K562 (cell line): ENCODE measurements around the gene HOXB8. TPM values are rescaled to one million over a fixed set of nuclear protein-coding genes. Genes with fewer than 3 reads are reported as not detected.
A peak's percentile ranks its signal among the peaks of the same experiment; 100 is the strongest.

Source experiments
- CAMTA2 ChIP-seq: fragments of 250-450 bp; sonication (Bioruptor Pico); conservative IDR thresholded peaks from 2 replicates; pipeline ENCODE4 v1.5.1; 2022
- CBX2 ChIP-seq: fragments of 200-600 bp; sonication (generic); IDR thresholded peaks from one replicate; pipeline ENCODE4 v1.6.1; 2012; ENCODE audit warnings: mild to moderate bottlenecking, low read length, inconsistent platforms; ENCODE audit not compliant: insufficient read depth, poor library complexity, severe bottlenecking
- CHD2 ChIP-seq: IDR thresholded peaks from 2 replicates; pipeline ENCODE4 v1.6.1; 2011; ENCODE audit warnings: low read depth, low read length
- CREB1 ChIP-seq, 2 experiments: sonication (generic) in 1 of 2; formaldehyde crosslinking in 1 of 2; IDR thresholded peaks; 2 replicates each; pipeline versions ENCODE4 v1.6.1 to v1.8.0; 2012 to 2022; ENCODE audit warnings: inconsistent platforms in 1 of 2, mild to moderate bottlenecking in 1 of 2, missing genetic modification reagents in 1 of 2, moderate library complexity in 1 of 2
- DDX20 ChIP-seq: fragments of 450-650 bp; IDR thresholded peaks from 2 replicates; pipeline ENCODE4 v1.6.1; 2016; ENCODE audit warnings: missing genetic modification characterization, low read depth, mild to moderate bottlenecking, missing compliant biosample characterization, moderate library complexity
- GATAD2A ChIP-seq: fragments of 450-650 bp; IDR thresholded peaks from 2 replicates; pipeline ENCODE4 v1.6.1; 2017
- HDAC6 ChIP-seq: IDR thresholded peaks from 2 replicates; pipeline ENCODE4 v1.6.1; 2012; ENCODE audit warnings: low read depth, mild to moderate bottlenecking, control low read depth, inconsistent platforms, low read length, moderate library complexity
- LEF1 ChIP-seq: fragments of 450-650 bp; IDR thresholded peaks from 2 replicates; pipeline ENCODE4 v1.6.1; 2016; ENCODE audit warnings: mild to moderate bottlenecking
- MAFG ChIP-seq: fragments of 450-650 bp; conservative IDR thresholded peaks from 2 replicates; pipeline ENCODE4 v1.6.1; 2016; ENCODE audit warnings: missing genetic modification characterization, missing compliant biosample characterization
- MAZ ChIP-seq, 2 experiments: fragments of 450-650 bp in 1 of 2; sonication (generic) in 1 of 2; formaldehyde crosslinking; IDR thresholded peaks in 1 of 2; conservative IDR thresholded peaks in 1 of 2; 2 replicates each; pipeline versions ENCODE4 v1.4.0 to v1.5.0; 2020; ENCODE audit warnings: mild to moderate bottlenecking in 1 of 2, missing genetic modification reagents in 1 of 2
- SNIP1 ChIP-seq: fragments of 450-650 bp; IDR thresholded peaks from 2 replicates; pipeline ENCODE4 v1.7.1; 2017; ENCODE audit warnings: low read depth, mild to moderate bottlenecking
- ZKSCAN8 ChIP-seq: fragments of 200-800 bp; sonication (Bioruptor generic); IDR thresholded peaks from 2 replicates; pipeline ENCODE4 v1.6.1; 2016; ENCODE audit warnings: missing genetic modification characterization, missing compliant biosample characterization
- polyA plus RNA-seq, 8 experiments: library from polyadenylated mRNA; depleted of rRNA in 4 of 8; stranded (reverse) in 5 of 8; unstranded in 3 of 8; fragments of >200 nt; fragmentation: Nextera tagmentation in 2 of 8; fragmentation: Illumina TruSeq in 1 of 8; extraction: Ambion mirVana in 2 of 8; extraction: Trizol in 1 of 8; gene quantifications; 2 replicates each; pipeline versions ENCODE4 v1.2.1 to v1.2.3, GENCODE V29; 2011 to 2014; ENCODE audit warnings: inconsistent platforms in 1 of 8, missing spikeins in 1 of 8
- total RNA-seq, 7 experiments: library from RNA; depleted of rRNA in 6 of 7; stranded (reverse); fragments of >200 nt in 6 of 7; fragmentation: Illumina TruSeq in 2 of 7; extraction: Trizol in 2 of 7; gene quantifications; 2 replicates each; pipeline versions ENCODE4 v1.2.1 to v1.2.3, GENCODE V29; 2011 to 2021; ENCODE audit warnings: low replicate concordance in 1 of 7
- TF ChIP-seq, protein P1 (sequence below): IDR thresholded peaks from 2 replicates; pipeline ENCODE4 v1.6.1; 2011; ENCODE audit warnings: borderline replicate concordance, low read depth, mild to moderate bottlenecking, moderate library complexity, low read length; ENCODE audit not compliant: insufficient read depth, poor library complexity, severe bottlenecking
- TF ChIP-seq, protein P2 (sequence below), 3 experiments: fragments of 200-800 bp in 1 of 3; fragments of 250-450 bp in 1 of 3; fragments of 450-650 bp in 1 of 3; sonication (Bioruptor Pico) in 1 of 3; sonication (Bioruptor generic) in 1 of 3; formaldehyde crosslinking in 1 of 3; IDR thresholded peaks; 2 replicates each; pipeline versions ENCODE4 v1.6.1 to v1.8.0; 2016 to 2022; ENCODE audit warnings: mild to moderate bottlenecking in 2 of 3, missing genetic modification characterization in 2 of 3, missing compliant biosample characterization in 1 of 3, moderate library complexity in 1 of 3
- TF ChIP-seq, protein P3 (sequence below): fragments of 250-450 bp; sonication (Bioruptor Pico); IDR thresholded peaks from 2 replicates; pipeline ENCODE4 v1.5.1; 2021; ENCODE audit warnings: mild to moderate bottlenecking
- TF ChIP-seq, protein P4 (sequence below), 2 experiments: IDR thresholded peaks; 2 replicates each; pipeline ENCODE4 v1.6.1; 2012; ENCODE audit warnings: improper control_type of control experiment in 2 of 2, low read depth in 2 of 2, low read length in 2 of 2, borderline replicate concordance in 1 of 2

Gene HOXB8
- total and polyA plus RNA-seq, 9 of the 15 experiments (the other 6 are each of a cell fraction or from before 2014, with no cell fraction given): 0.52 to 23.8 (median 3.6) TPM

DNA sequence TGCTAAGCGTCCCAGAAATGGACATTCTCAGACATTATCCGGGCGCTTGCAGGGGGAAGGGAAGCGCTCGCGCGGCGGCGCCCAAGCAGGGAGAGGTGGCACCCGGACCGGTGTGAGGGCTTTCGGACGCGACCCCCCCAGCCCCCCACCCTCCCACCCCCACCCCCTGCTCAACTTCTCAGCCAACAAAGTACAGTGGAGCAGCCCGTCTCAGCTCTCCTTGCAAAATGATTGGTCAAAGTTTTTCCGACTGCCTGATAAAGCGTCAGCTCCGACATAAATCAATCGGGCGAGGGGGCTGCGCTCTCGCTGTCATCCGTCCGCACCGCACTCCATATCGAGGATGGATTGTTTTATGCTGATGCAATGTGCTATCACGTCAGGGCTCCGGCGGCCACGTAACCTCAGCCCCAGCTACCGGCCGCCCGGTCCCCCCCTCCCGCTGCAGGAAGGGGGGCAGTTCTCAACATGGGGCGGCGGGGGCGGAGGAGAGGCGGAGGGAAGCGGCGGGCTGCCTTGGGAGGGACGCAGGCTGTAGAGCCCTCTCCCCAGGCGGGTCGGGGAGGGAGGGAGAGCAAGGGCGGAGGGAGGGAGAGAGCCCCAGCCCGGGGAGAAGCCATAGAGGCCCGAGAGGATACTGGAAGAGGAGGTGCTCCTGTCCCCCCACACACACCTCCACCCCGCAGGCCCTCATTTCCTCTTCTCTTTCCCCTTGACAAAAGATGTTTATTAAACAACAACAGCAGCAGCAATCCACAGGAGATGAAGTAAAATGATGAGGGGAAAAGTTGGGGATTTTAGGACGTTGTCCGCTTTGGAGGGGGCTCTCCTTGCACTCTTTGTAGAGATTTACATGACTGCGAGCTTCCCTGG lies 11.4 kb upstream of the HOXB8 start, which contains the start of gene HOXB9 (continued):
- peak; percentile 95 for TF ChIP-seq CREB1 (IDR thresholded peaks at IDR 0.05)
- TF ChIP-seq CREB1 (CRISPR knock-in tag; IDR thresholded peaks at IDR 0.05): peak; percentile 93
- TF ChIP-seq CAMTA2 (CRISPR knock-in tag): no peak
- TF ChIP-seq, protein P1, sequence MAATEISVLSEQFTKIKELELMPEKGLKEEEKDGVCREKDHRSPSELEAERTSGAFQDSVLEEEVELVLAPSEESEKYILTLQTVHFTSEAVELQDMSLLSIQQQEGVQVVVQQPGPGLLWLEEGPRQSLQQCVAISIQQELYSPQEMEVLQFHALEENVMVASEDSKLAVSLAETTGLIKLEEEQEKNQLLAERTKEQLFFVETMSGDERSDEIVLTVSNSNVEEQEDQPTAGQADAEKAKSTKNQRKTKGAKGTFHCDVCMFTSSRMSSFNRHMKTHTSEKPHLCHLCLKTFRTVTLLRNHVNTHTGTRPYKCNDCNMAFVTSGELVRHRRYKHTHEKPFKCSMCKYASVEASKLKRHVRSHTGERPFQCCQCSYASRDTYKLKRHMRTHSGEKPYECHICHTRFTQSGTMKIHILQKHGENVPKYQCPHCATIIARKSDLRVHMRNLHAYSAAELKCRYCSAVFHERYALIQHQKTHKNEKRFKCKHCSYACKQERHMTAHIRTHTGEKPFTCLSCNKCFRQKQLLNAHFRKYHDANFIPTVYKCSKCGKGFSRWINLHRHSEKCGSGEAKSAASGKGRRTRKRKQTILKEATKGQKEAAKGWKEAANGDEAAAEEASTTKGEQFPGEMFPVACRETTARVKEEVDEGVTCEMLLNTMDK: no peak
- peak; percentile 92 for TF ChIP-seq LEF1
- TF ChIP-seq DDX20 (tag): no peak
- TF ChIP-seq CBX2: no peak
- TF ChIP-seq, protein P2, sequence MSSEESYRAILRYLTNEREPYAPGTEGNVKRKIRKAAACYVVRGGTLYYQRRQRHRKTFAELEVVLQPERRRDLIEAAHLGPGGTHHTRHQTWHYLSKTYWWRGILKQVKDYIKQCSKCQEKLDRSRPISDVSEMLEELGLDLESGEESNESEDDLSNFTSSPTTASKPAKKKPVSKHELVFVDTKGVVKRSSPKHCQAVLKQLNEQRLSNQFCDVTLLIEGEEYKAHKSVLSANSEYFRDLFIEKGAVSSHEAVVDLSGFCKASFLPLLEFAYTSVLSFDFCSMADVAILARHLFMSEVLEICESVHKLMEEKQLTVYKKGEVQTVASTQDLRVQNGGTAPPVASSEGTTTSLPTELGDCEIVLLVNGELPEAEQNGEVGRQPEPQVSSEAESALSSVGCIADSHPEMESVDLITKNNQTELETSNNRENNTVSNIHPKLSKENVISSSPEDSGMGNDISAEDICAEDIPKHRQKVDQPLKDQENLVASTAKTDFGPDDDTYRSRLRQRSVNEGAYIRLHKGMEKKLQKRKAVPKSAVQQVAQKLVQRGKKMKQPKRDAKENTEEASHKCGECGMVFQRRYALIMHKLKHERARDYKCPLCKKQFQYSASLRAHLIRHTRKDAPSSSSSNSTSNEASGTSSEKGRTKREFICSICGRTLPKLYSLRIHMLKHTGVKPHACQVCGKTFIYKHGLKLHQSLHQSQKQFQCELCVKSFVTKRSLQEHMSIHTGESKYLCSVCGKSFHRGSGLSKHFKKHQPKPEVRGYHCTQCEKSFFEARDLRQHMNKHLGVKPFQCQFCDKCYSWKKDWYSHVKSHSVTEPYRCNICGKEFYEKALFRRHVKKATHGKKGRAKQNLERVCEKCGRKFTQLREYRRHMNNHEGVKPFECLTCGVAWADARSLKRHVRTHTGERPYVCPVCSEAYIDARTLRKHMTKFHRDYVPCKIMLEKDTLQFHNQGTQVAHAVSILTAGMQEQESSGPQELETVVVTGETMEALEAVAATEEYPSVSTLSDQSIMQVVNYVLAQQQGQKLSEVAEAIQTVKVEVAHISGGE (CRISPR knock-in tag; IDR thresholded peaks at IDR 0.05): peak in 1 of 3 experiments; percentile 86; a peak in 2 of 6 replicates
- TF ChIP-seq, protein P3, sequence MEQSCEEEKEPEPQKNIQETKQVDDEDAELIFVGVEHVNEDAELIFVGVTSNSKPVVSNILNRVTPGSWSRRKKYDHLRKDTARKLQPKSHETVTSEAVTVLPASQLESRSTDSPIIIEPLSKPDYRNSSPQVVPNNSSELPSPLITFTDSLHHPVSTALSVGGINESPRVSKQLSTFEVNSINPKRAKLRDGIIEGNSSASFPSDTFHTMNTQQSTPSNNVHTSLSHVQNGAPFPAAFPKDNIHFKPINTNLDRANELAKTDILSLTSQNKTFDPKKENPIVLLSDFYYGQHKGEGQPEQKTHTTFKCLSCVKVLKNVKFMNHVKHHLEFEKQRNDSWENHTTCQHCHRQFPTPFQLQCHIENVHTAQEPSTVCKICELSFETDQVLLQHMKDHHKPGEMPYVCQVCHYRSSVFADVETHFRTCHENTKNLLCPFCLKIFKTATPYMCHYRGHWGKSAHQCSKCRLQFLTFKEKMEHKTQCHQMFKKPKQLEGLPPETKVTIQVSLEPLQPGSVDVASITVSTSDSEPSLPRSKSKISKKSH (CRISPR knock-in tag): no peak
- TF ChIP-seq ZKSCAN8 (CRISPR knock-in tag): no peak; the same call in 1 of the 2 replicates
- peak; percentile 70 for TF ChIP-seq MAFG
- TF ChIP-seq HDAC6: no peak
- TF ChIP-seq SNIP1: no peak
- TF ChIP-seq GATAD2A: no peak
- TF ChIP-seq MAZ (CRISPR knock-in tag; conservative IDR thresholded peaks at IDR 0.05 in 1 of 2, IDR thresholded peaks at IDR 0.05 in 1 of 2): peak; percentile 99 to 100
- TF ChIP-seq, protein P4, sequence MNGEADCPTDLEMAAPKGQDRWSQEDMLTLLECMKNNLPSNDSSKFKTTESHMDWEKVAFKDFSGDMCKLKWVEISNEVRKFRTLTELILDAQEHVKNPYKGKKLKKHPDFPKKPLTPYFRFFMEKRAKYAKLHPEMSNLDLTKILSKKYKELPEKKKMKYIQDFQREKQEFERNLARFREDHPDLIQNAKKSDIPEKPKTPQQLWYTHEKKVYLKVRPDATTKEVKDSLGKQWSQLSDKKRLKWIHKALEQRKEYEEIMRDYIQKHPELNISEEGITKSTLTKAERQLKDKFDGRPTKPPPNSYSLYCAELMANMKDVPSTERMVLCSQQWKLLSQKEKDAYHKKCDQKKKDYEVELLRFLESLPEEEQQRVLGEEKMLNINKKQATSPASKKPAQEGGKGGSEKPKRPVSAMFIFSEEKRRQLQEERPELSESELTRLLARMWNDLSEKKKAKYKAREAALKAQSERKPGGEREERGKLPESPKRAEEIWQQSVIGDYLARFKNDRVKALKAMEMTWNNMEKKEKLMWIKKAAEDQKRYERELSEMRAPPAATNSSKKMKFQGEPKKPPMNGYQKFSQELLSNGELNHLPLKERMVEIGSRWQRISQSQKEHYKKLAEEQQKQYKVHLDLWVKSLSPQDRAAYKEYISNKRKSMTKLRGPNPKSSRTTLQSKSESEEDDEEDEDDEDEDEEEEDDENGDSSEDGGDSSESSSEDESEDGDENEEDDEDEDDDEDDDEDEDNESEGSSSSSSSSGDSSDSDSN (IDR thresholded peaks at IDR 0.05; ENCODE audit: borderline replicate concordance in 1 of 2, low read depth in 2 of 2, low read length in 2 of 2): peak; percentile 88 to 92; a peak in 2 of 4 replicates
- TF ChIP-seq CHD2: 0 out of 2 replicates have a peak, but pooled peaks have one; percentile 12
